GM18873 (cell line): ENCODE results near the gene FAM174C.

Experiments used
- ATAC-seq: cut with Tn5 transposase; IDR thresholded peaks from one replicate; pipeline ENCODE4 v1.9.1; 2021; ENCODE audit warnings: mild to moderate bottlenecking, moderate library complexity, moderate number of reproducible peaks; ENCODE audit not compliant: unreplicated experiment, low FRiP score

Gene FAM174C

DNA sequence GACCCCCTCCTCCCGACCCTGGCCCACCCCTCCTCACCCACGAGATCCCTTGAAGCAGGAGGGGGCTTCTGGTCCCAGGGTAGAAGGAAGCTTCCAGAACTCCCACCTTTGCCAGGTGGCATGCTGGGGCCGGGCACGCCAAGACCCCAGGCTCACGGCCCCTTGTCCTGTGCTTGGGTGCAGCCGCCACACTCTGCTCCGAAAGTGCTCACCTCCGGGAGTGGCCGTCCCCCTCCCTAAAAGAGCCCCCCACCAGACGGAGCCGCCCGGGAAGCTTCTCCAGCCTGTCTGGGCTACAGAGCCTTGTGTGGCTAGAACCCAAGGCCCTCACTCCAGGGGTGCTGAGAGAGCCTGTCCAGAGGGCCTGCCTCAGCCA, 8.6 kb downstream of the FAM174C start:
- ATAC-seq: no peak

- ATAC-seq: no peak
These were observed 9.1 kb downstream of the FAM174C start for GRCh38 chr19:1284293-1284978.

GRCh38 chr19:1284979-1285736, 9.8 kb downstream of the FAM174C start:
- no peak for ATAC-seq

GRCh38 chr19:1285737-1286360, 10.5 kb downstream of the FAM174C start, which contains the start of gene EFNA2:
TSS of gene EFNA2 (plus strand) at chr19:1285873. CDS start at chr19:1286169, 296 bp downstream.
- no peak for ATAC-seq

DNA sequence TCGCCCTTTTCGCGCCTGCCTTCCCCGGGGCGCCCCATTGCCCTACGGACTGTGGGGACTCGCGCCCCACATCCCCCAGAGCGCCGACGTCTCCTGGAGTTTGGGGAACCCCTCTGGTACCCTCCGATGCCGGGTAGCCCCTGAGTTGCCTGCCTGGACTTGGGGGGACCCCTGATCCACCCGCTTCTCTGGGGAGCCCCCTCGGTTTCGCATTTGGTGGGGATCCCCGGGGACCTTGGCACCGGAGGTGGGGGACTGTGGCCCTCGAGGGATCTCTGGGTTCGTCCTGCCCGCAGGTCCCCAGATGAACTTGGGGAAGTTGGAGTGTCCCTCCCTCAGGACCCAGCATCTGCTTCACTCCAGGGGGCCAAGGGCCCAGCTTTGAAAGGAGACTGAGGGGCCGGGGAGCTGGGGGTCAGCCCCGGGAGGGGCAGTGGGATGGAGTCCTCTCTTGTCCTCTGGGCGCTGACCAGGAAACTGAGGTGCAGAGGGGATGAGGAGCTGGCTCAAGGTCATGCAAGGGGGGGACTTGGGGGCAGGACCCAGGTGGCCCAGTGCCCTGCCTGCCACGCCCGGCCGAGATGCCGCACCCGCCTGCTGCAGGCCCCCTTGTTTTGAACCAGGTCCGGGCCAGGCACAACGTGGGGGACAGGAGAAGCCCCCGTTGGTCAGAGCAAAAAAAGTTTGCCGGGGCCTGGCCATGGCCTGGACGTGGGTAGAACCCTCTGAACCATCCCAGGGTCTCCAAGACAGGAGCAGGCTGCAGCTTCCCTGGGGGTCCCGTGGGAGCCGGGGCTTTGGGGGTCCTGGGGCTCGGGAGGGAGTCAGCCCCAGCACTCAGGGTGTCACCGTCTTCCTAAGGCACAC, 11.4 kb downstream of the FAM174C start:
- no peak for ATAC-seq

GRCh38 chr19:1287354-1288225, 12.3 kb downstream of the FAM174C start:
- ATAC-seq: no peak

DNA sequence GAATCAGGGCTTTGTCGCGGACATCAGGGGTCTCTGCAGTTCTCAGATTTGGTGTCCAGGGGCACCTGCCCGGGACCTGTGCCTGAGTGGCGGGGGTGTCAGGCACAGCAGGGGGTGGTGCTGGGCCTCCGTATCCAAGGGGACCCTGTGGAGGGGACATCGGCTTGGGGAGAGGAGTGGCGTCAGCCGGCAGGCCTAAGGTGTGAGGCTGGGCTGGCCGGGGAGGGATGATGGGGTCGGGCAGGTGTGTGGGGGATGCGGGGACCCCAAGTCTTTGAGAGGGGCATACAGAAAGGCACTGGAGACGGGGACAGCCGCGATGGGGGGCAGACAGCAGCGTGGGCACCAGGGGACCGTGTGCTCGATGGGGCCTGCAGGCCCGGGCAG, 12.9 kb downstream of the FAM174C start:
- ATAC-seq: no peak

DNA sequence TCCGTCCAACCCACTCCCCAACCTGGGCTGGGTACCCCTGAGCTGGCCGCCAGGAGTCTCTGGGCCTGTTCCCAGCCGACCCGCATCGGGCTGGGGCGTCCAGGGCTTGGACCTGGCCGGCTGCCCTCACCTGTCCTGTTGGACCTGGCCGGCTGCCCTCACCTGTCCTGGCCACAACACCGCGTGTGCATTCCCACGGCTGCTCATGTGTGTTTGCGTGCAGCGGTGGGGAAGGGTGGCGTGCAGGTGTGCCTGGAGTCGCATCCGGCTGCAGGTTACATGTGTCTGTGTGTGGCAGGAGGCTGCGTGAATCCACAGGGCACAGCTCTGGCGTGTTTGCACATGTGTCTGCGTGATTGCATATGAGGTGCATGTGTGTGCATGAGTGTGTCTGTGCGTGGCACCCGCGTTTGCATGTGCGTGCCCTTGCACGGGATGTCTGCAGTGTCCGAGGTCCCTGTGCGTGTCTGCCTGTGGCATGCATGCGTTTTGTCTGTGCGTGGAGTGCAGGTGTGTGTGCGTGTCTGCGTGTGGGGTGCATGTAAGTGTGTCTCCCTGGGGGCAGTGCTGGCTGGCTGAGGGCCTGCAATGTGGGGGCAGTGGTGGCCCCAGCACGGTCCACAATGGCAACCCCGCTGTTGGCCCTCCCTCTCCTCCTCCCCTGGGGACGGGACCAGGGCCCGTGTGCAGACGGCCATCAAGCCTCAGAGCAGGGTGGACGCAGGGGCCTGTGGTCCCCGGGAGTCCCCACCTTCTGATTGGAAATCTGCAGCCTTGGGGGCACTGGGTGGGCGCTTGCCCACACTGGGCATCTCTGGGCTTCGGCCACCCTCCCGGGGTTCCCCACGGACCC, 13.7 kb downstream of the FAM174C start:
- no peak for ATAC-seq

- no peak for ATAC-seq
These were observed 14.3 kb downstream of the FAM174C start for GRCh38 chr19:1289686-1290025.

- no peak for ATAC-seq
These were observed 14.9 kb downstream of the FAM174C start for GRCh38 chr19:1290196-1290702.

- ATAC-seq: no peak
These were observed 15.6 kb downstream of the FAM174C start for GRCh38 chr19:1290703-1291651.

DNA sequence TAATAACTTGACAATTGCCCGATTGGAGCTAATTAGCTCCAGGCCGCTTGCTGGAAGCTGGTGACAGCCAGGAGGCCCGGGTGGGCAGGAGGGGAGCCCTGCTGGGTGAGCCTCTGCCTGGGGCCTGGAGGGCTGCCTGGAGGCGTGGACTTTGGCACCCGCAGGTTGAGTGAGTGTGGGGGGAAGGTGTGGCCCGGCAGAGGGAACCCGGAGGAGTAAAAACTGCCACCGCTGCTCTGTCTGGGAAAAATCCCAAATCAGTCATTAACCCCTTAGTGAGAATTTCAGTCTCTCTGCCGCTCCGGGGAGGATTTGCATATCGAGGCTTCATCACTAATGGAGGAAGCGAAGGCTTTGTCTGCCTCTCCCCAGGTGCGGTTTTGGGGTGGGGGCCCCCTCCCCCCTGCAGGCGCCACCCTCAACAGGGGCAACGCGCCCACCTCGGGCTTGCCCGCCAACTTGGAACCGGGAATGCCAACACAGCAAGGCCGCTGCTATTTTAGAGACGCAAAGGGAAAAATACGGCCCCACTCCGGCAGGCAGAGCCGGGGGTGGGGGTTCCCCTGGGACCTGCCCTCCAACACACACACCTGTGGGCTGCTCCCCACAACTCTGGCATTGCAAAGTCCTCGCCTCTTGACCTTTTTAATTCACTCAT, 16.6 kb downstream of the FAM174C start:
- no peak for ATAC-seq

DNA sequence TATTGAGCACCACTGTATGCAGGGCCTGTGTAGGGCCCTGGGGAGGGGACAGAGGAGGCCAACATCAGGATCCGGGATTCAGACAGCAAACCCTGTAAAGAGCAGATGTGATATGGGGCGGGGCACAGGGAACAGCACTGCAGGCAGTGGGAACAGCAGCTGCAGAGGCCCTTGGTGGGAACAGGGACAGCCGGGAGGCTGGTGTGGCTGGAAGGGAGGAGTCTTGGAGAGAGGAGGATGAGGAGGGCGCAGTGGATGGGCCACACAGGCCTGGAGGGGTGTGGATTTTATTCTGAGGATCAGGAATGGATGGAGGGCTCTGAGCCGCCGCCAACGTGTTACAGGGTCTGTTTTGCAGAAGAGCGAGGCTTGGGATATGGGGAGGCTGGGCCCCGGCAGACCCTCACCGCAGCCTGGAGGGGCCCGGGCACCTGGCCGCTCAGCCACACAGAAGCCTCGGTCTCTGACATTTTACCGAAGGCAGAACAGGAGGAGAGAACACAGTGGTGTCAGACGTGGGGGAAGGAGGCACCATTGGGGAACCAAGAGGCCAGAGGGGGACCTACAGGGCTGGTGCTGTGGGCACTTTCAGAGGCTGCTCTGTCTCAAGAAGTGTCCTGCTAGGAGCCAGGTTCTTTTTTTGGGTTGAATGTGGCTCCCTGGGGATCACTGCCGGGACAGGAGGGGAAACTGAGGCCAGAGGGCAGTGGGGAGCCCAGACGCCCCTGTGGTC, 17.3 kb downstream of the FAM174C start:
- no peak for ATAC-seq

DNA sequence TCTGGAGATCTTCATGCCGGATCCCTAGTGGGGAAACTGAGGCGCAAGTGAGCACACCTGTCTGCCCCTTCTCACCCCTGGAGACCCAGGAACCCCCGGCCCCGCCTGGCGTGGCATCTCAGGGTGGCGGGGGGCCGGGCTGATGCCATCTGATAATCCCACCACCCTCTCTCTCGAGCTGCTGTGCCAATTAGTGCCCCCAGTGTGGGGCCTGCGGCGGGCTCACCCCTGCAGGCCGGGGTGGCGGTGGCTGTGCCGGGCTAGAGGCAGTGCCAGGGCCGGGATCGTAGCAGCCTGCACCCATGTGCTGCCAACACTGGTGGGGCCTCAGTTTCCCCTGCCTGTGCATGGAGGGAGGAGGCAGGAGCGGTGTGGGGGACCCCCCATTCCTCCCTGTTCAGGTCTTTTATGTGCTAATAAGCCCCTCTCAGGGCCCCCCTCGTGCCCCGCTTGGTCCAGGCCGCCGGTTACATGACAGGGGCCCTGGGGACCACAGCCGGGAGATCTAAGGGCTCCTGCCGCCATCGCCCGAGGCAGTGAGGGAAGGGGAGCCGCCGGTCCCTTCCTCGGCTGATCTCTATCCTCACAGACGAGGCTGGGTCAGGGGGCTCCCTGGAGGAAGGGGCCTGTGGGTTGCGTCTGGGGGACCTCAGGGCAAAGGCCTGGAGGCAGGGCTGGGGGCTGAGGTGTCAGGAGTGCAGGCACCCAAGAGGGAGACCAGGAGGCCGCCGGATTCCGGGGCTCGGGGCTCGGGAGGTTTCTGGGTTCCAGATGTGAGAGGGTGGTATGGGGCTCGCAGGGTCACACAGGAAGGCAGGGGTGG, 18.7 kb downstream of the FAM174C start:
- no peak for ATAC-seq

DNA sequence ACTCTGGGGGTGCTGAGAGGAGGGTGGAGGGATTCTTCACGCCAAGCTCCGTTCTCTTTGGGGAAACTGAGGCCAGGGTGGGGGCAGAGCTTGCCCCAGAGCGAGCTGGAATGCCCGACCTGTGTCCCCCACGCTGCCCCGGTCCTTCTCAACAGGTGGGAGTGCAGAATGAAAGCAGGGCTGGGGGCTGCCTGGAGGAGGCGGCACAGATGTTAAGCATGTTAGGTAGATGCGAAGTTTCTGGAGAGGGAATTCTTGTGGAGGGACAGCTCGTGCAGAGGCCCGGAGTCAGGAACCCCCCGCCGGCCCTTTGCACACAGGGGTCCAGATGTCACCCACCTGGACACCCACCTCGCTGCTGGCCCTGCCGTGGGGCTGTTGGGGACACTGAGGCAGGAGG, 19.4 kb downstream of the FAM174C start:
- ATAC-seq: no peak
